Endothelial cell (in vitro differentiated cells): Measurements from ENCODE around the gene TP53. TPM values are rescaled to one million over a fixed set of nuclear protein-coding genes. Genes with fewer than 3 reads are reported as not detected.
"Not testable (repeated sequence)": the region's sequence is repeated elsewhere in the genome, so short reads cannot be mapped to it uniquely, and the experiment has no call there.

Source experiments
- DNase-seq: peaks from one replicate; pipeline ENCODE4 v3.0.0; 2021; ENCODE audit warnings: low spot score
- H3K27ac Mint-ChIP-seq: one replicate; pipeline ENCODE4 v1.8.0; 2021; ENCODE audit warnings: mixed read lengths, inconsistent platforms; ENCODE audit not compliant: unreplicated experiment
- H3K27me3 Mint-ChIP-seq: one replicate; pipeline ENCODE4 v1.8.0; 2021; ENCODE audit warnings: mild to moderate bottlenecking, moderate library complexity, mixed read lengths, inconsistent platforms; ENCODE audit not compliant: unreplicated experiment
- H3K36me3 Mint-ChIP-seq: one replicate; pipeline ENCODE4 v1.8.0; 2021; ENCODE audit warnings: mild to moderate bottlenecking, low read depth, mixed read lengths, inconsistent platforms; ENCODE audit not compliant: unreplicated experiment
- H3K4me1 Mint-ChIP-seq: one replicate; pipeline ENCODE4 v1.8.0; 2021; ENCODE audit warnings: mild to moderate bottlenecking, mixed read lengths, inconsistent platforms; ENCODE audit not compliant: unreplicated experiment
- H3K4me3 Mint-ChIP-seq: one replicate; pipeline ENCODE4 v1.8.0; 2021; ENCODE audit warnings: mild to moderate bottlenecking, mixed read lengths, inconsistent platforms; ENCODE audit not compliant: unreplicated experiment
- H3K9me3 Mint-ChIP-seq: one replicate; pipeline ENCODE4 v1.8.0; 2021; ENCODE audit warnings: mixed read lengths, inconsistent platforms; ENCODE audit not compliant: unreplicated experiment
- total RNA-seq: library from RNA; stranded (reverse); fragmentation: NEBNext Ultra II Directional; extraction: Animal tissue kit (Norgen Biotek cat#: 25700); gene quantifications from one replicate; pipeline ENCODE4 v1.2.1, GENCODE V29; 2021; ENCODE audit not compliant: unreplicated experiment
- TF ChIP-seq, protein P1 (sequence below): fragments of 200-600 bp; sonication (generic); IDR thresholded peaks from one replicate; pipeline ENCODE4 v1.5.0; 2021; ENCODE audit warnings: antibody characterized with exemption; ENCODE audit not compliant: unreplicated experiment

TP53 gene
- total RNA-seq, 1 donor from 2014 or later: 95.5 TPM

DNA sequence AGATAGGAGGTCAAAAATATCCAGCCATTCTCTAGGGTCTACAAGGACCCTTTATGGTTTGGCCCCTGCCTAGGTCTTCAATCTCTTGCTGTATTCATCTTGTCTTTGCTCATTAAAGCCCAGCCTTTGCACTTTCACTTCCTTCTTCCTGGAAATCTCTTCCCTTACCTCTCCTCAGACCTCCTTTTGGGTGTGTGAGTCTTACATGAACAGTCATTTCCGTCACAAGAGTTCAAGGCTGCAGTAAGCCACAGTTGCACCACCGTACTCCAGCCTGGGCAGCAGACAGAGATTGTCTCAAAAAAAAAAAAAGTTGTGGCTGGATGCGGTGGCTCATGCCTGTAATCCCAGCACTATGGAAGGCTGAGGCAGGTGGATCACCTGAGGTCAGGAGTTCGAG, 42.5 kb downstream of the TP53 start:
- H3K4me3 Mint-ChIP-seq: peak overlapping the region; percentile 16
- no peak for DNase-seq
- peaks cover 16% of the 10 kb centered on the region for H3K4me1 Mint-ChIP-seq
- peak overlapping the region; percentile 73 for H3K27ac Mint-ChIP-seq
- H3K27me3 Mint-ChIP-seq: peaks cover 7% of the 10 kb centered on the region
- TF ChIP-seq, protein P1, sequence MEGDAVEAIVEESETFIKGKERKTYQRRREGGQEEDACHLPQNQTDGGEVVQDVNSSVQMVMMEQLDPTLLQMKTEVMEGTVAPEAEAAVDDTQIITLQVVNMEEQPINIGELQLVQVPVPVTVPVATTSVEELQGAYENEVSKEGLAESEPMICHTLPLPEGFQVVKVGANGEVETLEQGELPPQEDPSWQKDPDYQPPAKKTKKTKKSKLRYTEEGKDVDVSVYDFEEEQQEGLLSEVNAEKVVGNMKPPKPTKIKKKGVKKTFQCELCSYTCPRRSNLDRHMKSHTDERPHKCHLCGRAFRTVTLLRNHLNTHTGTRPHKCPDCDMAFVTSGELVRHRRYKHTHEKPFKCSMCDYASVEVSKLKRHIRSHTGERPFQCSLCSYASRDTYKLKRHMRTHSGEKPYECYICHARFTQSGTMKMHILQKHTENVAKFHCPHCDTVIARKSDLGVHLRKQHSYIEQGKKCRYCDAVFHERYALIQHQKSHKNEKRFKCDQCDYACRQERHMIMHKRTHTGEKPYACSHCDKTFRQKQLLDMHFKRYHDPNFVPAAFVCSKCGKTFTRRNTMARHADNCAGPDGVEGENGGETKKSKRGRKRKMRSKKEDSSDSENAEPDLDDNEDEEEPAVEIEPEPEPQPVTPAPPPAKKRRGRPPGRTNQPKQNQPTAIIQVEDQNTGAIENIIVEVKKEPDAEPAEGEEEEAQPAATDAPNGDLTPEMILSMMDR: no peak
- H3K36me3 Mint-ChIP-seq: no peaks in the 10 kb centered on the region
- no peaks in the 10 kb centered on the region for H3K9me3 Mint-ChIP-seq

DNA sequence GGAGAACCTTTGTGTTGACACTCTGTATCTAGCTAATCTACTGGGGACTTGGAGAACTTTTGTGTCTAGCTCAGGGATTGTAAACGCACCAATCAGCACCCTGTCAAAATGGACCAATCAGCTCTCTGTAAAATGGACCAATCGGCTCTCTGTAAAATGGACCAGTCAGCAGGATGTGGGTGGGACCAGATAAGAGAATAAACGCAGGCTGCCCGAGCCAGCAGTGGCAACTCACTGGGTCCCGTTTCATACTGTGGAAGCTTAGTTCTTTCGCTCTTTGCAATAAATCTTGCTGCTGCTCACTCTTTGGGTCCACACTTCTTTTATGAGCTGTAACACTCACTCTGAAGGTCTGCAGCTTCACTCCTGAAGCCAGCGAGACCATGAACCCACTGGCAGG, 45.7 kb downstream of the TP53 start:
- H3K4me3 Mint-ChIP-seq, H3K9me3 Mint-ChIP-seq, DNase-seq, H3K27me3 Mint-ChIP-seq, H3K27ac Mint-ChIP-seq, H3K36me3 Mint-ChIP-seq: not testable (repeated sequence)
- peaks cover 12% of the 10 kb centered on the region for H3K4me1 Mint-ChIP-seq

DNA sequence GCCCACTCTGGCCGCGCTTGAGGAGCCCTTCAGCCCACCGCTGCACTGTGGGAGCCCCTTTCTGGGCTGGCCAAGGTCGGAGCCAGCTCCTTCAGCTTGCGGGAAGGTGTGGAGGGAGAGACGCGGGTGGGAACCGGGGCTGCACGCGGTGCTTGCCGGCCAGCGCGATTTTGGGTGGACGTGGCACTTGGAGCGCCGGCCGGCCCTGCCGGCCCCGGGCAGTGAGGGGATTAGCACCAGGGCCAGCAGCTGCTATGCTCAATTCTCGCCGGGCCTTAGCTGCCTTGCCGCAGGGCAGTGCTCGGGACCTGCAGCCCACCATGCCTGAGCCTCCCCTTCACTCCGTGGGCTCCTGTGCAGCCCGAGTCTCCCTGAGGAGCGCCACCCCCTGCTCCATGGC, 46.5 kb downstream of the TP53 start:
- H3K9me3 Mint-ChIP-seq: no peaks in the 10 kb centered on the region
- H3K27me3 Mint-ChIP-seq: peaks cover 4% of the 10 kb centered on the region
- H3K27ac Mint-ChIP-seq: no peak overlapping the region
- TF ChIP-seq, protein P1: no peak
- no peak for DNase-seq
- peaks cover 9% of the 10 kb centered on the region for H3K4me1 Mint-ChIP-seq
- H3K4me3 Mint-ChIP-seq: no peak overlapping the region
- no peaks in the 10 kb centered on the region for H3K36me3 Mint-ChIP-seq

DNA sequence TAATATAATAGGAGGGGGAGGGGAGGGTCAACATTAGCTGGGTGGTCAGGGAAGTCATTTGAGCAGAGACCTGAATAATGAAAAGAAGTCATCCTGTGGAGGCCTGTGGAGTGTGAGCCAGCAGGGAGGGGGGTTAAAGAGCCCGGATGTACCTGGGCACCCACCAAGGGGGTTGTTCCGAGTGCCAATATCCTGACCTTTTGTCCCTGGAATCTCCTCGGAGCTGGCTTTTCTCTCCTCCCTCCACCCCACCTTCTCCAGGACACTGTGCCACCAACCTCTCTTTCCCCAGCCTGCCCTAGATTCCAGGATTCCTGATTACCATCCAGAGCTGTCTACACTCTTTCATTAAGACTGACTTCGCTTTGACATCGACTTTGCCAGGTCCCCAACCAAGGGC, 51.1 kb downstream of the TP53 start:
- H3K27me3 Mint-ChIP-seq: peaks cover 2% of the 10 kb centered on the region
- H3K4me3 Mint-ChIP-seq: peak overlapping the region; percentile 19
- no peaks in the 10 kb centered on the region for H3K9me3 Mint-ChIP-seq
- TF ChIP-seq, protein P1: no peak
- H3K4me1 Mint-ChIP-seq: peaks cover 3% of the 10 kb centered on the region
- no peaks in the 10 kb centered on the region for H3K36me3 Mint-ChIP-seq
- no peak for DNase-seq
- no peak overlapping the region for H3K27ac Mint-ChIP-seq

DNA sequence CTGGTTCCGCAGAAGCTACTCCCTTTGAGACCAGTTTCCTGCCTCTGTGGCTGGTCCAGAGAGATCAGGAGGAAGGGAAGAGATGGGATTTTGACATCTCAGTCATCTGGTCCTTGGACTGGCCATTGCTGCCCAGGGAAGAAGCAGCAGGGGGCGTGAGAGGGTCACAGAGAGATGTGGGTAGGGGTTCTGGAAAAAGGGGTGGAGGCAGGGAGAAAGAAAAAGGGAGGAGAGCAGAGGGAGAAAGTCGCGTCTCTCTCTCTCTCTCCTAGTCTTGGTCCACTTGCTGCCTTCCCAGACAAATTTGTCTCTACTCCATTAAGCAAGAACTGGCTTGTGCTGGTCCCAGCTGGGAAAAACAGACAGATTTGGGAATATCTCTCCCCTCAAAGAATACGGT, 52.9 kb downstream of the TP53 start:
- peaks cover 2% of the 10 kb centered on the region for H3K27me3 Mint-ChIP-seq
- DNase-seq: peak; percentile 86
- H3K4me3 Mint-ChIP-seq: no peak overlapping the region
- H3K4me1 Mint-ChIP-seq: peaks cover 3% of the 10 kb centered on the region
- TF ChIP-seq, protein P1: no peak
- H3K9me3 Mint-ChIP-seq: no peaks in the 10 kb centered on the region
- H3K36me3 Mint-ChIP-seq: no peaks in the 10 kb centered on the region
- H3K27ac Mint-ChIP-seq: no peak overlapping the region

DNA sequence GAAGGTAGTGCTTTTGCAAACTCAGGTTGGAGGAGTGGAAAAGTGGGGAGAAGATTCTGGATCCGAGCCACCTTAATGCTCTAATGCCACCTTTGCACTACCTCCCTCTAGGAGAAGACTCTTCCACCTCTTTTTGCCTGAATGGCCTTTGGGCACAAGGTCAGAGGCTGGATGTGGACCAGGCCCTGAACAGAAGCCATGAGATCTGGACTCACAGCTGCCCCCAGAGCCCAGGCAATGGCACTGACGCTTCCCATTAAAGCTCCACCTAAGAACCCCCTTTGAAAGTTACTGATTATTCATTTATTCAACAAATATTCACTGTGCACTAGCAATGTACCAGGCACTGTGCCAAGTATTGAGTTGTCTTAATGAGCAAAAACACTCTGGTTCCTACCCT, 54.2 kb downstream of the TP53 start:
- Mint-ChIP-seq H3K36me3 (no peaks in the 10 kb centered on the region), H3K27ac (peak overlapping the region; percentile 48), H3K4me1 (peaks cover 3% of the 10 kb centered on the region), H3K4me3 (no peak overlapping the region), H3K27me3 (peaks cover 5% of the 10 kb centered on the region), H3K9me3 (no peaks in the 10 kb centered on the region)
- TF ChIP-seq, protein P1: no peak
- DNase-seq: no peak
